ENCODE results near the gene MTF1.

The MTF1 gene

DNA sequence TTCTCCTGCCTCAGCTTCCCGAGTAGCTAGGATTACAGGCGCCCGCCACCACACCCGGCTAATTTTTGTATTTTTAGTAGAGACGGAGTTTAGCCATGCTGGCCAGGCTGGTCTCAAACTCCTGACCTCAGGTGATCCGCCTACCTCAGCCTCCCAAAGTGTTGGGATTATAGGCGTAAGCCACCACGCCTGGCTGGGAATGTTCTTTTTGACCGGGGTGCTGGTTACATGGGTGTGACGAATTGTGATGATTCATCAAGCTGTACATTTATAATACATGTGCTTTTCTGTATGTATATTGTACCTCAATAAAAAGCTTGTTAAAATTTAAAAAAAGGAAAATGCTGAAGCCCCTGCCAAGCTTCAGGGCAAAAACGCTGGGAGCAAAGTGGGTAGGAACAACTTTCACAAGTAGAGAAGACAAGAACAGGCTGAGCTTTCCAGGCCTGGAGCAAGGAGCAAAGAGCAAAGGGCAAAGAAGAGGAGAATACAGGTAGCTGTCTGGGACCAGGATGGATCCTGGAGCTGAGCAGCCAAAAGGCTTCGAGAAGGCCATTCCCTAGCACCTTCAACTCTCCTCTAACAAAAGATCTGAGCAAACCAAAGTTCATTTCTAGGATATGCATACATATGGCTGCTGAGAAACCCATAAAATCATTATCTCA, 30.9 kb downstream of the MTF1 start:
- DNase-seq (ENCODE audit: low spot score): no peak

DNA sequence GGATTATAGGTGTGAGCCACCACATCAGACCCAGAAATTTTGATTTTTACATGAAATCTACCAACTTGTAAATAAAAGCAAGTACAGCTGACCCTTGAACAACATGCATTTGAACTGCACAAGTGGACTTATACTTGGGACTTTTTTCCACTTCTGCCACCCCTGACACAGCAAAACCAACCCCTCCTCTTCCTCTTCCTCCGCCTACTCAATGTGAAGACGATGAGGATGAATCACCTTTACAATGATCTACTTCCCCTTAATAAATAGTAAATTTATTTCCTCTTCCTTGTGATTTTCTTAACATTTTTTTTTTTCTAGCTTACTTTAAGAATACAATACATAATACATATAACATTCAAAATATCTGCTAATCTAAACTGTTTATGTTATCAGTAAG, 33.9 kb downstream of the MTF1 start:
- DNase-seq (ENCODE audit: low spot score): no peak

DNA sequence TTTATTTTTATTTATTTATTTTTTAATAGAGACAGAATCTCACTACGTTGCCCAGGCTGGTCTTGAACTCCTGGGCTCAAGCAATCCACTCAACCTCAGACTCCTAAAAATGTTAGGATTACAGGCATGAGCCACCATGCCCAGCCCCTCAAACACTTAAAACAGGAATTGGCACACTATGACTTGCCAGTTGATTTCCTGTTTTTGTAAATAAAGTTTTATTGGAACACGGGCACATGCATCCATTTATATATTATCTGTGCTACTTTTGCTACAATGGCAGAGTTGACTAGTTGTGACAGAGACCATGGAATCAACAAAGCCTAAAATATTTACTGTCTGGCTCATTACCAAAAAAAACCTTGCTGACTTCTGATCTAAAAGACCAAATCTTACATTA, 35.4 kb downstream of the MTF1 start:
- DNase-seq (ENCODE audit: low spot score): no peak

- DNase-seq (ENCODE audit: low spot score): no peak
These were observed 36.2 kb downstream of the MTF1 start for GRCh38 chr1:37822906-37823815.

GRCh38 chr1:37821481-37821880, 37.9 kb downstream of the MTF1 start:
- no peak for DNase-seq (ENCODE audit: low spot score)

- DNase-seq (ENCODE audit: low spot score): no peak
These were observed 41.9 kb downstream of the MTF1 start for GRCh38 chr1:37817481-37817880.

- no peak for DNase-seq (ENCODE audit: low spot score)
These were observed 45.1 kb downstream of the MTF1 start for GRCh38 chr1:37814252-37814651.

DNA sequence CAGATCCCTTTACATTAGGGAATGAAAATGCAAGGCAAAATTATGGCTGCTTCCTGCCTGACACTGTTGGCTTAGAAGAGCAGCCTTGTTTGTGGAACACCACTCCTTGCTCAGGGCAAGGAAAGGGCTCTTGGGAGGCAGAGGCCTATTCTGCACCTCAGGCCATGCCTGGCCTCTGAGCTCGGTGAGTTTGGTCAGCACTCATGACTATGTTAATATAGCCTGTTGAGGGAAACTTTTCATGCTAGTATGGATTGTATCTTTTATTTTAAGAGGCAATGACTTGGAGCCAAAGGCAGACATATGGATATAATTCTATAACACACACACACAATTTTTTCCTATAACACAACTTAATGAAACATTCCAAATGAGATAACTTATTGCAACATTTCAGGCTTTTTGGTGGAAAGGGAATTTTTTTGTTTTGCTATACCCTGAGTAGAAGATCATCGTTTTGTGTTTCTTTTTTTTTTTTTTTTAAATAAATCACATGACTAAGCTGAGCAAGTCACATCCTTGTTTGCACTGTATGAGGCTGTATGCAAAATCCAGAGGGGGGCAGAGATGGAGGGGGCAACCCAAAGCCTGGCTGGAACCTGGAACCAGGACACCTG, 45.8 kb downstream of the MTF1 start:
- no peak for DNase-seq (ENCODE audit: low spot score)

- peak; percentile 64 for DNase-seq (ENCODE audit: low spot score)
These were observed 48.3 kb downstream of the MTF1 start for GRCh38 chr1:37811027-37811655.

DNA sequence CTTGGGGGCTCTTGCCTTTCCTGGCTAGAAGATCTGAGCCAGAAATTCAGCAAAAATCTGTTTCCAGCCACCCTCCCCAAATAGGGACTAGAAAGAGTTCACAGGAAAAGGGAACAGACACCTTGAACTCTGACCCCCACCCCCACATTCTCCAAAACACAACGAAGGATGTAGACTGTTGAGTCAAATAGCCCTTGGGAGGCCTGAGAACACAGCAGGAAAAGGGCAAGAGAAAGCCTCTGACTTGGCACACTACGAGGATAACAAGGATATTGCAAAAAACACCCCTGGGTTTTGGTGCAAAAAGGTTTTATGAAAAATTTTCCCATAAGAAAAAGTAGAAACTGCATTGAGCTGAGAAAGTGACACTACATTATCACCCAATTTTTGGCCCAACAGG, 49.5 kb downstream of the MTF1 start:
- no peak for DNase-seq (ENCODE audit: low spot score)

DNA sequence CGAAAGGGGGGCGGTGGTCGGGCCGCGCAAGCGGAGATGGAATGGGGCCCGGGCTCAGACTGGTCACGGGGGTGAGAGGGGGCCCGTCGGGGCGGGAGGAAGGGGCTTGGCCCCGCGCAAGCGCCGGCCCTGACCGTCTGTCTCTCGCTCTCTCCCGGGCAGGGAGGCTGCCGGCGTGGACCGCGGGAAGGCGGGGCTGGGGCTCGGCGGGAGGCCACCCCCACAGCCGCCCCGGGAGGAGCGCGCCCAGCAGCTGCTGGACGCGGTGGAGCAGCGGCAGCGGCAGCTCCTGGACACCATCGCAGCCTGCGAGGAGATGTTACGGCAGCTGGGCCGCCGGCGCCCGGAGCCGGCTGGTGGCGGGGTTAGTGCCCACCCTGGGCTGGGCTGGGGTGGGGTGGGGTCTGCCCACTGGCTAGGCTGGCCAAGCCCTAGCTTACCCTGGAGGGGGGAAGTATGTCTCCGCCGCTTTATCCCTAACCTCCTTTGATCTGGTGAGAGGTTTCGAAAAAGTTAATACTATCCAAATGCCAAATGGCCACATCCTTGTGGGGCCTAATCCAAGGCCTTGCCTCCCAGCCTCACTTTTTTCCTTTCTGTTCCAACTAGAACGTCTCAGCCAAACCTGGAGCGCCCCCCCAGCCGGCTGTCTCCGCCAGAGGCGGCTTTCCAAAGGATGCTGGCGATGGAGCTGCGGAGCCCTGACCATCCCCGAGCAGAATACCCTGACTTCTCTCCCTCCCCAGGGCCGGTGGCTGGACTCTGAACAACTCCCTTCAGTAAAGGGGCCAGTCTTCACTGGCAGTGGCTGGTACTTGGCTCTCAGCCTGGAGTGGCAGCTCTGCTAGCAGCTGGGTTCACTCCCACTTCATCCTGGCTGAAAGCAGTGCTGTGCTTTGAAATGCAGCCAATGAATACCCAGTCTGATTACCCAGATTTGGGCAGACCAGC, 50.7 kb downstream of the MTF1 start:
- peak; percentile 13 for DNase-seq (ENCODE audit: low spot score)

- DNase-seq (ENCODE audit: low spot score): peak; percentile 87
These were observed 51.6 kb downstream of the MTF1 start, which contains the start of the genes C1orf122 and YRDC for GRCh38 chr1:37807555-37808368. Gene C1orf122, plus strand, starts transcription at chr1:37807790. Its CDS starts 615 bp downstream, at chr1:37808405. Gene YRDC, minus strand, starts transcription at chr1:37808208. Its CDS starts 28 bp downstream, at chr1:37808180.

DNA sequence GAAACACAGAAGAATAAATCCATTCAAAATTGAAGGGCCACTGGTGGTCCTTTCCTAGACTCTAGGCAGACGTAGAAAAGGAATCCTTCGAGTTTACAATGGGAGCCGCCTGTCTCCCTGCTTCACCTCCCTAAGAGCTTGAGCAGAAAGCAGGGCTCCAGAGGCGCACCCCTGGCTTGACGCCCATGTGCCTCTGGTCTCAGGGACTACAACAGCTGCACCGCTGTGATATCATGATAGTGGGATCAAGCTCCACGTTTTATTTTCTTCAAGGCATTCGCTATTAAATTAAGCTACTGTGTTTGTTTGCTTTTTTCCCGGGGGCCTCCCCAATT, 52.2 kb downstream of the MTF1 start:
- DNase-seq (ENCODE audit: low spot score): no peak

DNA sequence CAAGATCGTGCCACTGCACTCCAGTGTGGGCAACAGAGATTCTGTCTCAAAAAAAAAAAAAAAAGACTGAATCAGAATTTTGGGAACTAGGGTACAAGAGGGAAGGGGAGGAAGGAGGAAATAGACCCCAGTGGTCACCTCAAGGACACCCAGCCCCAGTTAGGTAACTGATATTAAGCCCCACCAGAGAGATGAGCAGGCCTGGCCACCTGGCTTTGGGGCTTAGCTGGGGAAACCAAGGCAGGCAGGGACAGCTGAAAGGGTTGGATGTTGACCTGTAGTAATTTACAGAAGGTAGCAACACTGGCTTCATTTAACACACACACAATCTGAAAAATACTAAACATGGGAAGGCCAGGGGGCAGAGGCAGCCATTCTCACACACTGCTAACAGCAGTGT, 57.0 kb downstream of the MTF1 start:
- no peak for DNase-seq (ENCODE audit: low spot score)

- DNase-seq (ENCODE audit: low spot score): no peak
These were observed 61.5 kb downstream of the MTF1 start for GRCh38 chr1:37797750-37798345.

DNA sequence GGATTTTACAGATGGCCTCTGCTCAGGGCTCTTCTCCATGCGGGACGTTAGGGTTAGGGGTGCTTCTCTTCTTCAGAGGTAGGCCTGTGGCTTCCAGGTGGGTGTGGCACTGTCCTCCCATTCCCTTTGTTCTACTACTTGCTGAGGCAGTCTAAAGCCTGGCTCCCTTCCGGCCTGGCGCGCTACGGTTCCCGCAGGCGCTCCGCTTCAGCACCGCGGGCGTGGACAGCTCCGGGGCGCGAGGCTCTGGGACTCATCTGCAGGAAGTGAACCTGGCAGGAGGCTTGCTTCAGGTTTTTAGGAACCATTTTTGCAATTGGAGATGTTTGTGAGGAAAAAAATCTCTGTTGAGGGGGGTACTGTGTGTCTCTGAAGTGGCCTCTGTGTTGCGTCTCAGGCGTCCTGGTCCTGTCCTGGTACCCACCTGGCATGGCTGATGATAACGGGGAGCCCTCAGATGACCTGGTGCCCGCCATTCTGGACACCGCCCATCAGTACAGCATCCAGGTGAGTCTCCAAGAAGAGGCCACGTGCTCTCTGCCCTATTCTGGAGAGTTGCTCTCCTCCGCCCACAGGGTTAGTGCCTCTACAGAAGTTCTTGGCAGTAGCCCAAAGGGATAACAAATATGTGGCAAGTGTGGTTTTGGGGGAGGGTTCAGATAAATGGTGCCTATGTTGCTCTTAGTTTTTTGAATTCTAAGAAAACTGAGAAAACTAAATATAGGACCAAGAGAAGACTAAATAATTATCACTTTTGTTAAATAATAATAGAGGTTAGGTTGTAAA, 63.9 kb downstream of the MTF1 start:
- DNase-seq (ENCODE audit: low spot score): peak; percentile 21

GRCh38 chr1:37794372-37795339, 64.7 kb downstream of the MTF1 start:
- no peak for DNase-seq (ENCODE audit: low spot score)

GRCh38 chr1:37793773-37794371, 65.5 kb downstream of the MTF1 start, which contains the start of gene MANEAL:
Gene MANEAL, plus strand, starts transcription at chr1:37793847. Its CDS starts 336 bp downstream, at chr1:37794183.
- no peak for DNase-seq (ENCODE audit: low spot score)

All from CD4-positive, alpha-beta T cell treated with Interleukin-6 at 100 ng/mL for 8 hours (primary cell).